Activated CD4-positive, CD25-positive, alpha-beta regulatory T cell treated with anti-CD3 and anti-CD28 coated beads, Interleukin-2, amount 50 U/mL, for 16 hours (primary cell): ENCODE results near the gene COPS3.
"Not testable (repeated sequence)": the region's sequence is repeated elsewhere in the genome, so short reads cannot be mapped to it uniquely, and the experiment has no call there.

ENCODE experiments used
- DNase-seq: peaks from one replicate; pipeline ENCODE4 v3.0.0-alpha.2; 2020; ENCODE audit warnings: low read depth, low spot score

COPS3 gene

DNA sequence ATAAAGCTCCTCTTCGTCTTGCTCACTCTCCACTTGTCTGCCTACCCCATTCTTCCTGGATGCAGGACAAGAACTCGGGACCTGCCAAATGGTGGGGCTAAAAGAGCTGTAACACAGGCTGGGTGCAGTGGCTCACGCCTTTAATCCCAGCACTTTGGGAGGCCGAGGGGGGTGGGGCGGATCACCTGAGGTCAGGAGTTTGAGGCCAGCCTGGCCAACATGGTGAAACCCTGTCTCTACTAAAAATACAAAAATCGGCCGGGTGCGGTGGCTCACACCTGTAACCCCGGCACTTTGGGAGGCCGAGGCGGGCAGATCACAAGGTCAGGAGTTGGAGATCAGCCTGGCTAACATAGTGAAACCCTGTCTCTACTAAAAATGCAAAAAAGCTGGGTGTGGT, 20.6 kb upstream of the COPS3 start:
- DNase-seq = not testable (repeated sequence)

GRCh38 chr17:17300624-17301568, 19.9 kb upstream of the COPS3 start:
- no peak for DNase-seq

DNA sequence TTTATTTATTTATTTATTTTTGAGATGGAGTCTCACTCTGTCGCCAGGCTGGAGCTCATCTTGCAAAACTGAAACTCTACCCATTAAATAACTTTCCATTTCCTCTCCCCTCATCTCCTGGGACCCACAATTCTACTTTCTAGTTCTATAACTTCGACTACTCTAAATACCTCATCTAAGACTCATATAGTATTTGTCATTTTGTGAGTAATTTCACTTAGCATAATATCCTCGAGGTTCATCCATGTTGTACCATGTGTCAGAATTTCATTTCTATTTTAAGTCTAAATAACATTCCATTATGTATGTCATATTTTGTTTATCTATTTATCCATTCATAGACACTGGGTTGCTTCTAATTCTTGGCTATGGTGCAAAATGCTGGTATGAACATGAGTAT, 17.1 kb upstream of the COPS3 start:
- DNase-seq = no peak

DNA sequence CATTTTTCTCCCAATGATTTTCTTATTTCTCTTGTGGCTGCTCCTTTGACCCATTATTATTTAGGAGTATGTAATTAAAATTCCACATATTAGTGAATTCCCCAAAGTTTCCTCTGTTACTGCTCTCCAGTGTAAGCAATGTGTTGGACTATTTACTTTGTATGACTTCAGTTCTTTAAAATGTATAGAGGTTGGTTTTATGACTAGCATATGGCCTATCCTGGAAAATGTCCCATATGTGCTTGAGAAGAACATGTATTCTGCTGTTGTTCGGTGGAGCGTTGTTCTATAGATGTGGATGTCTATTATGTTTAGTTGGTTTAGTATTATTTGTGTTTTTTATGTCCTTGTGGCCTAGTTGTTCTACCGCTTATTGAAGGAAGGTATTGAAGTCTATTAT, 16.2 kb upstream of the COPS3 start:
- no peak for DNase-seq

DNA sequence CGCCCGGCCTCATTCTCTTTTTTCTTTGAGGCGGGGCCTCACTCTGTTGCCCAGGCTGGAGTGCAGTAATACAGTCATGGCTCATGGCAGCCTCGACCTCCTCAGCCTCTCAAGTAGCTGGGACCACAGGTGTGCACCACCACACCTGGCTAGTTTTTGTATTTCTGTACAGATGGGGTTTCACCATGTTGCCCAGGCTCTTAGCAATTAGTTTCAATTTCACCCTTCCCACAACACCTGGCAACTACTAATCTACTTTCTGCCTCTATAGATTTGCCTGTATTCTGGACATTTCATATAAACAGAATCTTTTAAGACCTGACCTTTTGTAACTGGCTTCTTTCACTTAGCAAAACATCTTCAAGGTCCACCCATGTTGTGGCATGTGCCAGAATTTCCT, 14.1 kb upstream of the COPS3 start:
- DNase-seq = no peak

DNA sequence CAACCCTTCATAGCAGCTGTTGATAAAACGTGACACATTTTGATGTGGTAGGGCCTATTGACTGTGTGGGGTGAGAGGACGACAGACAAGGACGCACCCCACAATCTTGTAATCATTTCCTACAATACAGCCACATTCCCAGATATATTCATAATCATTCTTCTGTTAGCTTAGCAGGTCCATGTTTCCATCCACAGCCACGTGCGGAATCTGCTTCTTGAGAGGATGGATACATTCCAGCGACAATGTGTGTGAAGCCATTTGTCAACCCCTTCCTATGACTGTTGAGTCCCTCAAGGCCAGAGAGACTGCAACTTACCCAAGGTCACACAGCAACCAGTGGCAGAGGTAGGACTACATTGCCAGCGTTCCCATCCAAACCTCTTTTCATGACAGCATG, 8.7 kb upstream of the COPS3 start:
- no peak for DNase-seq

DNA sequence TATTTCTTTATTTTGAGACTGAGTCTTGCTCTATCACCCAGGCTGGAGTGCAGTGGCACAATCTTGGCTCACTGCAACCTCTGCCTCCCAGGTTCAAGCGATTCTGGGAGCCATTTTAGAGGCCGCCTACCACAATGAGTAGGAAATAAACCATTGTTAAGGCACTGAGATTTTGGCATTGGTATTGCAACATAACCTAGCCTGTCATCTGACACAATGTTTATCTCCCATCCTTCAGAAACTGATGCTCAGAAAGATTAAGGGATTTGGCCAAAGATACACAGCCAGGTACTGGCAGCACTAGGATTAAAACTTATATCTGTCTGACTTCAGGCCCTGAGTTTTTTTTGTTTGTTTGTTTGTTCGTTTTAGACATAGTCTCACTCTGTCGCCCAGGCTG, 8.0 kb upstream of the COPS3 start:
- no peak for DNase-seq

DNA sequence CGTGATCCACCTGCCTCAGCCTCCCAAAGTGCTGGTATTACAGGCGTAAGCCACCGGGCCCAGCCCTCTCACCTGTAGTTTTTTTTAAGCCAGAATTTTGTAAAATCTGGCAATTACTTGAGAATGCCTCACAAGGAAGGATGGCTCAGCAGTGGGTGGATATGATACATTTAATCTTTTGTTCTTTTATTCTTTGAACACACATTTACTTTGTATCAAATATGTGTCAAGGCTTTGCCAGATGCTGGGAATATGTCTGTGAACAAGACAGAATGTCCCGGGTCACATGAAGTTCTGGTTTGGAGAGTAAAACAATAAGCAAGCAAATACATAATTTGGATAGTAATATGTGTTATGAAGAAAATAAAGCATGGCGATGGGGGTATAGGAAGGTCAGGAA, 4.9 kb upstream of the COPS3 start:
- no peak for DNase-seq

- no peak for DNase-seq
Measured at GRCh38 chr17:17279316-17279715, 1.7 kb downstream of the COPS3 start.

DNA sequence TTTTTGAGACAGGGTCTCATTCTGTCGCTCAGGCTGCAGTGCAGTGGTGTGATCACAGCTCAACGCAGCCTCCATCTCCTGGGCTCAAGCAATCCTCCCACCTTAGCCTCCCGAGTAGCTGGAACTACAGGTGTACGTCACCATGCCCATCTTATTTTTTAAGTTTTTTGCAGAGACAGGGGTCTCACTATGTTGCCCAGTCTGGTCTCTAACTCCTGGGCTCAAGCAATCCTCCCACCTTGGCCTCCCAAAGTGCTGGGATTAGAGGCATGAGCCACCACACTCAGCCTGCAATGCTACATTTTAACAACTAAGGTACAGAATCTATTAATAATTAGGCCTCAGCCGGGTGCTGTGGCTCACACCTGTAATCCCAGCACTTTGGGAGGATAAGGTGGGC, 3.6 kb downstream of the COPS3 start:
- DNase-seq = not testable (repeated sequence)

GRCh38 chr17:17275971-17276370, 5.1 kb downstream of the COPS3 start:
- no peak for DNase-seq

GRCh38 chr17:17269926-17270773, 10.9 kb downstream of the COPS3 start:
- no peak for DNase-seq

DNA sequence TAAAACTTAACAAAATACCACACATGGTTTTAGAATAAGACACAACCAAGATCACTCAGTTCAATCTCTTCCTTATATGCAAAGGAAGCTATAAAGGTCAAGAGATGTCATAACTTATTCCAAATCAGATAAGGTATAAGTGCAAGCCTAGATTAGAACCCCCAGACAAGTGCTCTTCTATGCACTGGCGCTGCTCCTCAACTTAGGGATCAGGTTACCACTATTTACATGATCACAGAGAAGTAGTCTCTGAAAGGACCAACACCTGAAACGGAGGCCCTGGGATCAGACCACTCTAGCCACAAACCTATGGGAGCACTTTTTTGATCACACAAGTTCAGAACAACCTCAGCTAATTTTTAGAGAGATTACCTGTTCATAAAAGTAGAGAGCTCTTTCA, 16.6 kb downstream of the COPS3 start:
- DNase-seq = no peak

DNA sequence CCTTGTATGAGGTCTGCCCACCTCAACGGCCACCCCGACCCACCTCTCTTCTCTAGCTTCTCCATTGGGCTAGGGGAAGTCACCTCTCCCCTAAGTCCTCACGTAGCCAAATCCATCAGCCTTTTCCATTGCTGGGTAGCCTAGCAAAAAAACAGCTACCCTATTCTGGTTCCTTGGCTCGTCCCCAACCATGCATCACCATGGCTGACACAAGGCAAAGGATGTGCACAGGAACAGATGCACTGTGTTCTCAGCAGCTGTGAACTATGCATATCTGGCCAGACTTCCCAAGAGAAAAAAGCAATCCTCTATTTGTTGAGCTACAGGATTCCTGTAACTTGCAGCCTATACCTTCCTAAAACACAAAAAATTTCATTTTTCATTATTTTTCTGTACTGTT, 22.0 kb downstream of the COPS3 start:
- no peak for DNase-seq

DNA sequence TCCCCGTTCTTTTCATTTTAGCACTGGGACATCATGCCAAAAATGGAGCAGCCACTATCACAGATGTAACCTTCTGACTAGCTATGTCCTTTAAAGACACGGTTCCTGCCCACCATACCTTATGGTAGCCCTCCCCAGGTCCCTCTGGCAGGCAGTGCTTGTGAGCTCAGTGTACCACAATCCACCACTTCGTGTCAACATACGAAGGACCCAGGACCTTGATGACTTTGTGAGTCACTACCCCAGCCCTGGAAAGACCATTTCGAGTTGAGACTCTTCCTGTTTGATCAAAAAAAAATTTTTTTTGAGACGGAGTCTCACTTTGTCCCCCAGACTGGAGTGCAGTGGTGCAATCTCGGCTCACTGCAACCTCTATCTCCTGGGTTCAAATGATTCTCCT, 23.0 kb downstream of the COPS3 start:
- DNase-seq = no peak

DNA sequence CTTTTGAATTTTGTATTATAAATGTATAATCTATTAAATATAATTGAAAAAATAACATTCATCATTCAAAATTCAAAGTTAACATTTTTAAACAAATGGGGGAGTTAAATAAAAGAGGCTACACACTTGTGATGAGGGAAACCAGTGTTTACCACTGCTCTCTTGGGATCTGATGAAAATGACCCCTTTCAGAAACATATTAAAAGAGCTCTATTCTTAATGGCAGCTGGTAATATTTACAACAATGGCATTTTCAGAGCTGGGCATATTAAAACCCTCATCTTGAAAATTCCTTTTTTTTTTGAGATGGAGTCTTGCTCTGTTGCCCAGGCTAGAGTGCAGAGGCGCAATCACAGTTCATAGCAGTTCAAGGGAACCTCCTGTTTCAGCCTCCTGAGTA, 24.7 kb downstream of the COPS3 start:
- no peak for DNase-seq

- not testable (repeated sequence) for DNase-seq
Measured at GRCh38 chr17:17255689-17256088, 25.4 kb downstream of the COPS3 start.

- DNase-seq = no peak
Measured at GRCh38 chr17:17254036-17254435, 27.0 kb downstream of the COPS3 start.

DNA sequence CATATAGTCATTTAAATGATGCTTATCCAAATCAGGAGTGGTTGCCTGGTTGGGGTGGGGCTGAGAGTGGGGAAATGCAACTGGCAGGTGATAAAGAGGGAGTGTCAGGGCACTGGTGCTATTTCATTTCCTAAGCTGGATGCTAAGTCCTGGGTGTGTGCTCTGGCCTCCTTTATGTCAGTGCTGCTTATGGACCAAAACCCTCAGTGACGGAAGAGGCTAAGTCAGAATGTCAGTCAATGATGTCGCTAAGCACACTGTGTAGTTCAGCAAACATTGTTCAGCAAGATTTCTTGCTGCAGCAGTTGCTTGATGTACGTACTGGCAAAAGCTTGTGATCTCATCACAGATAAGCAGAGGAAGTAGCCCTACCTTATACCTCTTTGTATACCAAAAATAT, 27.6 kb downstream of the COPS3 start:
- DNase-seq = no peak

GRCh38 chr17:17252149-17252661, 28.8 kb downstream of the COPS3 start:
- no peak for DNase-seq

DNA sequence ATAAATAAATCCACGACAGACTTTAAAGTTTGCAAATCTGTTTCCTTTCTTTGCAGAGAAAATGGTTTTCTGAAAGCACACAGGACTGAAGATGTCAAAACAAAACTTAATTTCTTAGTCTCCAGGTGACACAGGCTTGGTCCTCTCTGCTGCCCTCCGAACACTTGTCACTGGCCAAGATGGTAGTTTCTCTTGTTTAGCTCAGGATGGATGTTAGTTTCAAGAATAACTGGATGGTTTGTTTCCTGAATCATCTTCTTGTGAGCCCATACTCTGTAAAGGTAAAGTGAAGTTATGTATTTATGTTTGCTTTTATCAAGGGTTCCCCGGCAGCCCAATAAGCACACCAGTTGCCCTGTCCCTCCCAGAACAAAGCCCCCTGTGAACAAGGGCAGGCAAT, 34.2 kb downstream of the COPS3 start:
- no peak for DNase-seq

GRCh38 chr17:17243163-17243562, 37.9 kb downstream of the COPS3 start:
- no peak for DNase-seq

GRCh38 chr17:17242246-17242645, 38.8 kb downstream of the COPS3 start:
- DNase-seq = no peak
